GM21723 (cell line): ENCODE data around the gene PNKD.
"Not testable (repeated sequence)": the region's sequence is repeated elsewhere in the genome, so short reads cannot be mapped to it uniquely, and the experiment has no call there.

ENCODE experiments used
- ATAC-seq: cut with Tn5 transposase; IDR thresholded peaks from one replicate; pipeline ENCODE4 v1.9.1; 2021; ENCODE audit warnings: mild to moderate bottlenecking, moderate library complexity; ENCODE audit not compliant: unreplicated experiment

Gene PNKD

DNA sequence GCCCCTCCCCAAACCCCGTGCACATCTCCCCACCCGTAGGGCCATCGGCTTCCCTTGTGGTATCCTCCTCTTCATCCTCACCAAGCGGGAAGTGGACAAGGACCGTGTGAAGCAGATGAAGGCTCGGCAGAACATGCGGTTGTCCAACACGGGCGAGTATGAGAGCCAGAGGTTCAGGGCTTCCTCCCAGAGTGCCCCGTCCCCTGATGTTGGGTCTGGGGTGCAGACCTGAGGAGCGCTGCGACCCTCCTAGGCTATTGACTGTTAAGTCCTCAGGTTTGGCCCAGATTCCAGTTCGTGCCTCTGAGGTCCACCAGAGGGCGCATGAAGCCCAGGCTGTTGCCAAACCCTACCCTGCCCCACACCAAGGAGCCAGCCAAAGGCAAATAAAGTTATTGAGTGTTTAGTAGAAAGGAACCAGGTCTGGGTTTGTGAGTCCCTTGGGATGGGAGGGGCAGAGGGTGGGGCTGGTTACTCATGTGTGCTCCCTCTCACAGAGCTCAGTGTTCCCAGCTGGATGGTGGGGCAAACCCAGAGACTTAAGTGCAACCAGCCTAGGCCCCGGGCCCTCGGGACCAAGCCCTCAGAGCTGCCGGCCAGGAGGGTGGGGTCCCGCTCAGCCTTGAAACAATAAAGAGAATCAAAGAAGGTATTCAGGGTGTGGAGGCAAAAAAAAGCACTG lies 2.4 kb downstream of the PNKD start:
- ATAC-seq: peak; percentile 25

- not testable (repeated sequence) for ATAC-seq
Measured at GRCh38 chr2:218273214-218273907, 3.0 kb downstream of the PNKD start.

- ATAC-seq: no peak
Measured at GRCh38 chr2:218273908-218274249, 3.6 kb downstream of the PNKD start.

DNA sequence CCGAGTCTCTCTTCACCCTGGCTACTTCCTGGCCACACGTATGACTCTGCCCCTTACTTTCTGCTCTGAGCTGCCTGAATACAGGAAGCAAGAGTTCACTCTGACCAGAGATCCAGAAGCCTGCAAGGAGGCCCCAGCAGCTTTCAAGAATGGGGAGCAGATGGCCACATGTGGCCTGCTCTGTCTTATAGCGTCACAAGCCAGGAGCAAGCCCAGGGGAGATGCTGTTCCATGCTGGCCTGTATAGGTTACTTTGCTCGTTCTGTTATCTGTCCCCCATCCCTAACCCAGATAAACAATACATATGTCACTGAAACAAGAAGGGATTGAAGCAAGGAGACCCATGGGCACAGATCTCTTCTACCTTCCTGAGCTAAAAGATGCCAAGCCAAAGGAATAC lies 4.3 kb downstream of the PNKD start:
- ATAC-seq: no peak

- no peak for ATAC-seq
Measured at GRCh38 chr2:218275371-218276072, 5.2 kb downstream of the PNKD start.

DNA sequence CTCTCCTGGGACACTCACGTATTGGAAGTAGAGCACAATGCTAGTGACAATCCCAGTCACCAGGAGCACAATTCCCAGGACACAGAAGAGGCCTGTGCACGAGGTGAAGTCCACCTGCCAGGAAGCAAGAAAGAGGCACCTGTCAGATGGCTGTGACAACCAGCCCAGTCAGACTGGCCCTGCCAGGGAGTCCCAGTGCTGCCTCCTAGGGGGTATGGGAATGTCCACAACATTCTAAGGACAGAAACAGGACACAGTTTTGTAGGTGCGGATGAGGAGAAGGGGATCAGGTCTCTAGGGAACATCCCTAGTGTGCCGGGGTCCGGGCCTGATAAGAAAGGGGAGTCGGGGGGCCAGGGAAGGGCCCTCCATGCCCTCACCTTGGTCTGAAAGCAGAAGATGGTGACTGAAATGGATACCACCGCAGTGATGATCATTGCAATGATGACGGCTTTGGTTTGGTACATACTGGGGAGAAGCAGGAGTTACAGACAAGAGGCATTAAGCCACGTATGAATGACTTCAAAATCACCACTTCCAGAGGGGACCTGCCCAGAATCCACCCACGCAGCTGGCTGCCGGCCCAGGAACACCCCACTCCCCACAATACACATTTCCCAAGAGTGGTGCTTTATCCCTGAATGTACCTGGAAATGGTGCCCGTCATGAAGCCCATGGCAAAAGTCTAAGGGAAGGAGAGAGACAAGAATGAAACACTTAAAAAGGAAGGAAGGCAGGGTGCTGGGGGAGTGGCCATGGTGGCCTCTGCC lies 6.9 kb downstream of the PNKD start:
- no peak for ATAC-seq

DNA sequence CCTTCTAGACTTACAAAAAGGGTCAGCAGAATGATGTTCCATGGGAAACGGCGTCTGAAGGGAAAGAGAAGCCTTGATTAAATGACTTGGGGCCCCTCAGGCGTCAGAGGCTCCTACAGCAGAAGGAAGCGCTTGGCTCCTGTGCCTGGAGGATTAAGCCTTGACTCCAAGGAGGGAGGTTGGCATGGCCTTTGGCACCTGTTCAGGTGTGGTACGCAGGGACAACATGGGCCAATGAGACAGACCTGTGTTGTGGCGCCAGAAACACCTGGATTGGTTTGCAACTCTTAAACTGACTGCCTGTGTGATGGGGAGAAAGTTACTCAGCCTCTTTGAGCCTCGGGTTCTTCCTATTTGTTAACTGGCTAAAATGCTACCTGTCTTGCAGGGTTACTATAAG lies 7.6 kb downstream of the PNKD start:
- ATAC-seq: no peak

GRCh38 chr2:218278531-218279360 lies 8.4 kb downstream of the PNKD start:
- no peak for ATAC-seq

GRCh38 chr2:218280260-218280870 lies 10.0 kb downstream of the PNKD start:
- no peak for ATAC-seq

DNA sequence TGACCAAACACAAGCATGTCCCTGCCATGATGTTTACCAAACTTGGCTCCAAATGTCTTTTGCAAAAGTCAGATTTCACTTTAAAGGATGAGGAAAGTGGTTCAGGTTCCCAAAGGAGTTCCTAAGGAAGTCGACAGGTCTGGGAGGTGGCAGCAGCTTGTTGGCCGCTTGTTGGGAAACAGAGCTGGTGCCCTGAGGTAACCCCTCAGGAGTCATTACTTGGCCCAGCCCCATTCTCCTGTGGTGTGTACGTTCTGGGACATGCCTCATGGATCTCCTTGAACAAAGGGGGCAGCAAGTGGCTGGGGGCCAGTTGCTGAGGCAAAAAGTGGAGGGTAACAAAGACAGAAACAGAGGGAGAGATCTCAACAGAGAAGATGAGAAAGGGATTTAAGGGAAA lies 11.1 kb downstream of the PNKD start:
- ATAC-seq: no peak

GRCh38 chr2:218282173-218282991 lies 12.1 kb downstream of the PNKD start:
- ATAC-seq: no peak

DNA sequence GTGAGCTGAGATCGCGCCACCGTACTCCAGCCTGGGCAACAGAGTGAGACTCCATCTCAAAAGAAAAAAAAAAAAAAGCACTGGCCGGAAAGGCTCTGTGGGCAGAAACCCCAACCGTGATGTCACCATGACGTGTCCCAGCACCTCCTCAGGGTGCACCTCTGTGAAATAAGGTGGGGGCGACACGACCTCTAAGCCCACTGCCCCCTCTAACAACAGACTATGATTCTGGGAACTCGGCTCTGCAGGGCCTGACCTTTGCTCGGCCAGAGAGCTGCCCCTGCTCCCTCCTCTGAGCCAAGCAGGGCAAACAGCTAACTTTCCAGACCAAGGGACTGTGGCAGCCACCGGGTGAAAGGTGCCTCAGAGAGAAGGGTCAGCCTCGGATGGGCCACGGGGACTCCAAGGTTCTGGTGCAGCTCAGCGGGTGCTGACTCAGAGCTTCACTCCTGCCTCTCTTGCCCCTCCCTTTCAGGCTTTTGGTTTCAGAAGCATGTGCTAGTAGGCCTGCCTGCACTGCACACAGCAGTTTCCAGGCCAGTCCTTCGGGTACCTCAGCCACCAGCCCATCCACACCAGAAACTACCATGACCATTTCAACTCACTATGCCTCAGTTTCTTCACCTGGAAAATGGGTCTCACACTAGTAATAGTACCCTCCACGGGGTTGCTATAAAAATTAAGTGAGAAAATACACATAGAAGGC lies 13.9 kb downstream of the PNKD start:
- ATAC-seq: peak; percentile 55

DNA sequence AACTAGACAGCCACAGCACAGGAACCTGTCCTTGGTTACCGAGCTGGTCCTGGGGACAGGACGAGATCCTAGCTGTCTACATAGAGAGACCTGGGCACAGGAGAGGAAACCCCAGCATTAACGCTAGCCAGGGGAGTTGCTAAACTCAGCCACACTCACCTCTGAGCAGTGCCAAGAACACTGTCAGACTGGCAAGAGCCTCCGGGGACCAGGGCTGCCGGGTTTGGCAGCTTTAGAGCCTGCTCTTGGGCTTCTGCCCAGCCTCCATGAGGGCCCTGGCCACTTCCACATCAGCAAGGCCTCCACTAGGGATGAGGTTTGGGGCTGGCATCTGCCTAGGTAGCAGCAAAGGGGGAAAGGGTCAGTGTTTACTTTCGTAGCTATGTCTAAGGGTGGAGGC lies 15.3 kb downstream of the PNKD start:
- ATAC-seq: no peak

GRCh38 chr2:218286570-218287459 lies 16.5 kb downstream of the PNKD start:
- ATAC-seq: peak; percentile 75

- ATAC-seq: no peak
Measured at GRCh38 chr2:218289639-218290315, 19.5 kb downstream of the PNKD start.

DNA sequence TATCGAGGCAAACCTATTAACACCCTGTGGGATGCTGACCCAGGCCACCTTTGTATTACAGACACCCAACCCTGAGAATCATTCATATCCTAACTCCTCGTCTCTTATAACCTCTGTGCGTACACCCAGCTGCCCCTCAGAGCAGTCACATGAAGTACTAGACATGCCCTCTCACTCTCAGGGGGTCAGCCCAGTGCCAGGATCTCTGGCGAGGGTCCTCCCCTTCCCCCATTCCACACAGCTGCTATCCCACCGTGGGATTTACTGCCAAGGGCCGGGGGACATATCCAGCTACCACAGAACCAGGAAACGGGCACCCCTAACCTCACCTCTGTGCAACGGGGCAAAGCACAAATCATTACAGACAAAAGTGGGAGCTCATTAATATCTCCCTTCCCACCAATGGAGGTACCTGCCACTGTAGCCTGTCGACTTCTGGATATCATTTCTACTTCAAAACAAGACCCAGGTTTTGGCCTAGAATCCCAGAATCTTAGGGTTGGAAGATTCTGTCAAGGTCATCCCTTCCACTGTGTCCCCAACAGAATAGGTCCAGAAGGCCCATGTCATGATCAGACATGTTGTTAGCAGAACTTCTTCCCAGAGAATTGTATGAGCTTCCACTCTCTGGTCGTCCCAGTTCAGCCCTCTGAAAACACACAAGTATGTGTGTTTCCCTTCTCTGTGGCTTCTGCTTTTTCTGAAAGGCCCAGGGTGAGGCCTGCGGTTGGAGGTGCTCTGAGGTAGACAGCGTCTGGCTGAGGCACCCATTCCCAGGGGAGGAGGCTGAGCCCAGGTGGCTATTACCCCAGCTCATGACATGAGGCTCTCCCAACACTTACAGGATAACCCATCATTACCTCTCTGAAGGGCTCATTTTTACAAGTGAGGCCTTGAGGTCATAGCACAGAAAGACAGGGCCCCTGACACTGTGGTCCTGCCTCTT lies 20.3 kb downstream of the PNKD start:
- peak; percentile 53 for ATAC-seq
